T-helper 2 cell (primary cell): ENCODE measurements around the gene SULT1C3.

Experiments
- DNase-seq, 5 experiments: peaks; one replicate each; pipeline versions ENCODE4 v3.0.0 to v3.0.0-alpha.2; 2012 to 2022
- total RNA-seq, 2 donors: gene quantifications; one replicate each; lab custom pipeline; 2026; lab: John Stamatoyannopoulos, UW

Gene SULT1C3
- 0 reads per million in 2 donors for total RNA-seq

DNA sequence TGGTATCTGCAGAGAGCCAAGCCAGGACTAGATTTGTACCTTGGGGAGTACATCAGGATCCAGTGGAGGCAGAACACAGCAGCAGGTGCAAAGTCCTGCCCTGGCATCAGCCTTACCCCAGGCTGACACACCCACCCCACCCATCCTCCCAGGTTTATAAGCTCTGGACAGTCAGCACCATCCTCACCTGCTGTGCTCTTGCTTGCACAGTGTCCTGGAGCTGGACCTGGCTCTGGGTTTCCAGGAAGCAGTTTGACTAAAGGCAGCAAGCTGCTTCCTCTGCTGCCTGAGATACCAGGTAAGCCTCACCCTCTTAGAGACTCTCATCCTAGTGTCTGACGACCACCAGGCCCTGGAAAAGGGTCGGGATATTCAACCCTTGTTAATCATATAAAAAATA lies at the start of gene SULT1C3:
SULT1C3 (plus strand) TSS at position 183 of the 400 bp plus-strand sequence. CDS start 7,227 bp downstream, outside the sequence.
- DNase-seq: no peak

DNA sequence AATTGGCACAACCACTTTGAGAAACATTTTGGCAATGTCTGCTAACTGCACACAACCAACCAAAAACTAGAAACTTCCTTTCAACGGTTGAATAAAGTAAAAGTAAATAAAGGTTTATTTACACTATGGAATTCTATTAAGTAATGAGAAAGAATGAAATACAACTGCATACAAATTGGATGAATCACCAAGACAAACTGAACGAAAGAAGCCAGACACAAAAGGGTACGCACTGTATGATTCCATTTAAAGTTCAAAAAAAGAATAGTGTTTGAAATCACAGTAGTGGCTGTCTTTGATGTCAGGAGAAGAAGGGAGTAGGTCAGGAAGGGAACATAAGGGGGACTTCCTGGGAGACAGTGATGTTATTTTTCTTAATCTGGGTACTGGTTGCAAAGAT lies 46.5 kb upstream of the SULT1C3 start:
- no peak for DNase-seq

DNA sequence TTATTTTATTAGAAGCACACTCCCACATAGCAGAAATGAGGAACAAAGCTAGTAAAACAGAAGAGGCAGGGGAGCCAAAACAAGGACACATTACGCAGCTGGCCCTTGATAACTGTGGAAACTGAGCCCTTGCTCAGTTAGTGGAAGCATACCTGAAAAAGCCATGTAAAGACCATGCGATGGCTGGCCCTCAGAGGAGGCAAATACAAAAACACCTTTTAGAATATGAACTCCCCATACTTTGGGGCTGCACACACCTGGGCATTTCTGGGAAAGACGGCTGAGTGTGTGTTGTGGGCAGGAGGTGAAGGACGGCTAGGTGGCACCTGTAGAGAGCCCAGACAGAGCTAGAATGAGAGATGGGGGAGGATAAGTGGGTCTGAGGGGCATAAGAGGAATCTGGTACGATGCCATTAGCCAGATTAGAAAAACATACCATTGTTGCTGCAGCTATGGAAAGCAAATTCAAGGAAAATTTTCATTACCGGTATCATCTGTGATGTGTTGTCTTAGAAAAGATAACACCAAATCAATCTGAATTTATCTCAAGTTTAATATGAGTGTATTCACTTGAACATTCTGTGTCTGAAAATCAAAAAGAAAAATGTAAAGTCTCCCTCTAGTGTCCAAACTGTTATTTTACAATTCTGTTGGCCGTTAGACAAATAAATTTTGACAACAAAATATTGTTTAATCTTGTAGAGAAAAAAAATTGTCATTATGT lies 45.2 kb upstream of the SULT1C3 start:
- no peak for DNase-seq

DNA sequence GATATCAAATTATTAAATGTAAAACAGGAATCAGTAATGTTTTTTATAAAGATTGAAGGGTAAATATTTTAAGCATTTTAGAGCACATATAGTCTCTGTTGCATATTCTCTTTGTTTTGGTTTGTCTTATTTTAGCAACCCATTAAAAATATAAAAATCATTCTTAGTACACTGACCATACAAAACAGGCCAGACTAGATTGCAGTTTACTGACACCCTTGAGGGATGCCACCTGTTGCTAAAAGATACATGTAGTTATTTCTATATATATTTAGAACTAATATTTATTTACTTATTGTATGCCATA lies 44.7 kb upstream of the SULT1C3 start:
- DNase-seq: no peak

DNA sequence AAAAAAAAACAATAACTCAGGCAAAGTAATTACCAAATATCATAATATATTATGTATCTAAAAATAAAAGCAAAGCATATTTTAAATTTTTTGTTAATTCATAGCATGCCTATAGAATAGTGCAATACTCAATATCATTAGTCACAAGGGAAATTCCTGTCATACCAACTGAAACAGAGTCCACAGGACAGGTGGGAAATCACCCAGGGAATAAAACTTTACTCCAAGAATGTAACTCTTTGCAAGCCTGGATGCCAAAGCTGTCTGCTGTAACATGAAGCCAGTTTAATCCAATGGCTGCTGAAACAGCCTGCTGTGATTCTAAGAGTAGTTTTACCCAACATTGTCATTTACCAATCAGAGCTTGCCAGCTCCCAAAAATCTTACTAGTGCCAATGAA lies 40.0 kb upstream of the SULT1C3 start:
- DNase-seq: no peak

DNA sequence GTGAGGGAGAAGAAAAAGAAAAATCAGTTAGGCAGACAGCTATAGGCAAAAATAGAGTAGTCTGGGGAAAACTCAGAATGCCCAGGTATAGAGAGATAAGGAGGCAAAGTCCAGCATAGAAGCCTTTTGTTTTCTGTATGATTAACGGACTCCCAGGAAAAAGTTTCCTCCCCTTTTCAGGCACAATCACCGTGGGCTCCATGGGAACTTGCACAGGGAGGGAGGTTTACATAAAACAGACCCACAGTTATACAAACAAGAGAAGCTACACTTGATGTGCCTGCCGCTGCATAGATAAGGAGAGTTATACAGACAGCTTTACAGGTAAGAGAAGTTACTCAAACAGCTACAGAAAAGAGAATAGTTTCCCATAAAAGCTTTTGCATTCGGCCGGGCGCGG lies 39.2 kb upstream of the SULT1C3 start:
- DNase-seq: no peak

DNA sequence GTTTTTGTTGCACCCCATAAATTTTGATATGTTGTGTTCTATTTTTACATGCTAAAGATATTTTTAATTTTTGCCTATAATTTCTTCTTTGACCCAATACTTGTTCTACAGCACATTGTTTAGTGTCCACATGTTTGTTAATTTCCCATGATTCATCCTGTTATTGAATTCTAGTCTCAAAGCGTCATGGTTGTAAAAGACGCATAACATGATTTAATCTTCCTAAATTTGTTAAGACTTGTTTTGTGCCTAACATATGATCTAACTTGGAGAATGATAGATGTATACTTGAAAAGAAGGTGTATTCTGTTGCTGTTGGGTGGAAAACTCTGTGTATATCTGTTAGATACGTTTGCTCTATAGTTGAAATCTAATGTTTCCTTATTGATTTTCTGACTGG lies 27.1 kb upstream of the SULT1C3 start:
- no peak for DNase-seq

DNA sequence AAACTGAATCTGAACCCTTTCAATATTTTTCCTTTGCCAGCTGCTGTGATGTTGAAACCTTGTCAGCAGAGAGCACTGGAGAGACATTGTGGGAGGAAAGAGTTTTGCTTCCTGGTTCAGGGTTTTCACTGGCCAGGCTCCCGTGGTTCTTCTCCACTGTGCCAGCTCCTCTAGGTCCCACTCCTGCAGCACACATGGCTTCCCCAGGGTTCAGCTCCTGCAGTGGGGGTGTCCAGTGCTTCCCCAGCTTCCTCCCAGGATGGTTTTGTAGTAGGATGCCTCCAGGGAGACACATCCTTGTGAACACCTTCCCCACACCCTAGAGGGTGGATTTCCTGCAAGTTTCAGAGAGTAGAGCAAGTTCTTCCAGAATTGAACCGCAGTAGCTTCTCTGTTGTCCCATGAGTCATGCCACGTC lies 24.0 kb upstream of the SULT1C3 start:
- DNase-seq: no peak

DNA sequence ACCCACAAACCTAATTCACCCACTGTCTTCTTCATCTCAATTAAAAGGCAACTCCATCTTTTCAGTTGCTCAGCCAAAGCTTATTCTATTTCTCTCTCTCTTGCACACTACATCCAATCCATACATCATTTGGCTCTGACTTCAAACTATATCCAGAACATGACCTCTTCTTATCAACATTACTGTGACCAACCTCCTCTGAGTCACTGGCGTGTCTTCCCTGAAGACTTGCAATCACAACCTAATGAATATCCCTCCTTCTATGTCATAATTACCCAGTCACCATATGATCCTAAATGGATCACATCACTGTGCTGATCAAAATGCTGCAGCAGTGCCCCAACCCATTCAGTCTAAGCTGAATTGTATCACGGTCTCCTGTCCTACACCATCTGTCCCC lies 22.6 kb upstream of the SULT1C3 start:
- no peak for DNase-seq

DNA sequence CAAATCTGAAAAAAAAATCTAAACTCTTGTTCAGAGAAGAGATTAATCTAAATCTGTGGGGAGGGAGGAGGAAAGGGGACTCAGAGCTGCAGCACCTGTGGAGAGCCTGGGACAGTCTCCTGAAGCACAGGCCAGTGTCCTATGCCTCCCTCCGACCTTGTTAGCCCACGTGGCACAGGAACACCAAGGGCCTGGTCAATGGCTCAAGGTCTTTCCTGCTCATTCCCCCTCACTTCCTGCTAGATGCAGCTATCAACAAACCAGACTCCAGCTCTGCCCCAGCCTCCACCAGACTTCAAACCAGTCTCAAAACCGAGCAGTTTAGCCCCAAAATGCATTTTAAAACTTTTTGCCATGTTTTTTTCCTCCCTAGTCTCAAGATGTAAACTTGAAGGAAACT lies 20.1 kb upstream of the SULT1C3 start:
- no peak for DNase-seq

DNA sequence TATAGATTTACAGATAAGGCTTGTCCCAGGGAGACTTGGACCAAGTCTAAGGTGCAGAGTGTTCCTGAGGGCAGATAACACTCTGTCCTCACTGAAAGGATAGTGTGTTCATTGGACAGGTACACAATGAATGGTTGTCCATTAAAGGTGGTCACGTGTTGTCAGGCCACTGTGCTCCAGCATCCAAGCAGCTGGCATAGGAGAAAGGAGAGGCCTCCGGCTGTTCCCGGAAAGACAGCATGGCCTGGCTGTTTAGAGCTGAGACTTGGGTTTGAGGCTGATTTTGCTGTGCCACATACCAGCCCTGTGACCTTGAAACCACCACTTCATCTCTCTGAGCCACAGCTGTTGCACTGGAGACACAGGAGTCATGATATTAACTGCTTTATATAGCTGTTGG lies 19.6 kb upstream of the SULT1C3 start:
- DNase-seq: no peak

DNA sequence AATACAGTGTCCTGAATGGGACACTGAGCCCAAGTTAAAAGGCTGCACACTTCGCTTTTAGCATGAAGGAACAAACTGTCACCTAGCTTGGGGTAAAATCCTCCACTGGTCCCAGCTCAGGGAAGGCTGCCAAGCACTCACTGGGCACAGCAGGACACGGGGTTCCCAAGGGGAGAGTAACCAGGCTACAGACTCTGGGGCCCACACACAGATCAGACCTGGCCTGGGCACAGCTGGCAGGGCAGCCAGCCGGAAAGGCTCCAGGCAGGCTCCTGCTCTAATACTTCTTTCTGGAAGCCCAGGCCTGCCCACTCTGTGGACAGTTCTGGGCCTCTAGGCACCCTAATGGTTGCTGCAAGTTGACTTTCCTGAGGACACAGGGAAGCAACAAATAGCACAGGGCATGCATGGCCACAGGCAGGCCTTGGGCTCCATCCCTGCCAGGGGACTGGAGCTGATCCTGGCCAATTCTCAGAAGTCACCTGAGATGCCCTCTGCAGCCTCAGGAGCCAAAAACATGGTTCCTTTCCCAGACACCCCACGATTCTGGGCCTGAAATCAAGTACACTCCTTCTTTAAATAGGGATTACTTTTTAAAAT lies 18.7 kb upstream of the SULT1C3 start:
- no peak for DNase-seq

DNA sequence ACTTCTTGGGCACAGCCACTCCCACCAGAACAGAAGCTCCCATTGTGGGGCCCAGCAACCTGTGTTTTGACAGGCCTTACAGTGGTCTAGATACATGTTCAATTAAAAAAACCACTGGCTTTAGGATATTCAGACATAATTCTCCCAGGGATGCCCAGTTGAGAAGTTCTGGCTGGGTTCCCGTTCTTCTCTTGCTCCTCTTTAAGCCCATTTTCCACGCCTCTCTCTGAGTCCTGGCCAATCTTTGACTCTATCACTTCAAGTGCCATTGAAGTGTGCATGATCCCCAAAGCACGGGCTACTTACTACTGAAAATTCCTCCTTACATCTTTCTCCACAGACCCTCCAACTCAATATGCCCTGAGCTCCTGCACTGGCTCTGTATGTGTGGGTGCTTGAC lies 17.5 kb upstream of the SULT1C3 start:
- no peak for DNase-seq

DNA sequence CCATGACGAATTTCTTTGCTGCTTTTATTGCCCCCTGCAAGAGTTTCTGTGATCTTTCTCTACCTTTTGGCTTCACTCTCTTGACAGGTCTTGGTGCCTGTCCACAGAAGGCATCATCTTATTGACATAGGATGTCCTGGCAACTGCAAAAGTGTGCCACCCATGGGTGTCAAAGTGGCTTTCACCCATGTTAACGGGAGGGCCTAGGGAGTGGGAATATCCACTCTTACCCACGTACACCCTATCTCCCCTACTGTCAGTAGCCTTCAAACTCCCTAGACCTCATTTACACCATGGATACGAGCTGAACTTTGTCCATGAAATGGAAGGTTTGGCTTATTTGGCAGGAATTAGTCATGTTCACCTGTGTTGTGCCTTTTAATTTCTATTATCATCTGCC lies 16.2 kb upstream of the SULT1C3 start:
- DNase-seq: no peak

DNA sequence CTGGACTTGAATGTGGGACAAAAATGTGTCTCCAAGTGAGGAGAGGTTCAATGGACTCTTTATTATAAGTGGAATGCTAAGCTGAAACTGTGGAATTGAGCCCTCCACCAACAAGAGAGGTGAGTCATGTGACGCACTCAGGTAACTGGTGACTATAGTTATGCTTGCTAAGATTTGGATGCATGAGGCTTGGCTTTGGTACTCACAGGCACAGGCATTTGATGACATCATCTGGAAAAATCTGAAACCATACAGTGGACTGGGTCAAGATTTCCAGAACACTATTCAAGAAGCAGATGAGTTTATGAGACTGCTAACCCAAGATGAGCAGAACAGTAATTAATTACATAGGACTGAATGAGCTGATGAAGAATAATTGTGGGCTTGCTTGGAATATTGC lies 15.7 kb upstream of the SULT1C3 start:
- no peak for DNase-seq

DNA sequence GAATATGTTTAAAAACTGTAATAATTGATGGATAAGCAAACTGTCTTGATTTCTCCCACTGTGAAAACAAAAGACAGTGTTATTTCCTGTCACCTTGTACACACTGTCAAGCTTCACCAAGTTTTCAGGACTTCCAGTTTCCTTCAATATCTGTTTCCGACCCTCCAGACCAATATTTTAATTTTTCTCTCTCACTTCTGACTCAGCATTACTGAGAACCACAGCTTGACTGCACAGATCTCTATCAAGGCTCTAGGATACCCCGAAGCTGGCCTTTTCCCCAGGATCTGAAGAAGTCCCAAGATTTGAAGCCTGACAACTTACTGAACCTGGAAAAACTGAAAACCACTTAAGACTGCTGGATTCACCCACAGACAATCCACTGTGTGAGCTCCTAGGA lies 13.2 kb upstream of the SULT1C3 start:
- DNase-seq: no peak

DNA sequence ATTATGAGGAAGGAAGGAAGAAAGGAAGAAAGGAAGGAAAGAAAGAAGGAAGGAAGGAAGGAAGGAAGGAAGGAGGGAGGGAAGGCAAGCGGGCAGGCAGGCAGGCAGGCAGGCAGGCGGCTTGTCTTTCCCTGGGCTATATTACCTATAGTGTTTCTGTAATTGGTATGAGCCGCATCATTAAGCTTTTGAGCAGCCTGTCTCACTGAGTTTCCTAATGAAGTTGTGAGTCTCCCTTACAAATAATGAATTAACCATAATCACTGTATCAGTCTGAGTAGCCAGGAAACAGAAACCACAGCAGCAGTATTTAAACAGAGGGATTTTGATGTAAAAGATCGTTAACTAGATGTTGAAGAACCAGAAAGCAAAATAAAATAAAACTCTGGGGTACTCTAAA lies 11.8 kb upstream of the SULT1C3 start:
- DNase-seq: no peak

DNA sequence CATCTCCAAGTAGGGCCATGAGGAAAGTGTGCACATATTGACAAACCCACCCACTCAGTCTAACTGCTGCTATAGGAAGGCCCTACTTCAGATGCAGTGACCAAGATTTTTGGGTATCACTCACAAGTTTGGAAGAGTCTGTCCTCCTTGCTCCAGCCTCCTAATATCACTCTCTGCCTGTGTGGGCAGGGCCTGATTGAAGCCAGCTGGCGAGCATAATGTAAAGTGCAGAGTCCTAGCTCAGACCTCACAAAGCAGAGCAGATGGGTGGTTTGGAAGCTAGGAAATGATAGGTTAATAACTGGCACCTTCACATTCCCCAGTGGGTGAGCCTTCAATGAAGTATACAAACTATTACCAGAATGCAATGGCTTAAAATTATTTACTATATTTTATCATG lies 11.2 kb upstream of the SULT1C3 start:
- no peak for DNase-seq

DNA sequence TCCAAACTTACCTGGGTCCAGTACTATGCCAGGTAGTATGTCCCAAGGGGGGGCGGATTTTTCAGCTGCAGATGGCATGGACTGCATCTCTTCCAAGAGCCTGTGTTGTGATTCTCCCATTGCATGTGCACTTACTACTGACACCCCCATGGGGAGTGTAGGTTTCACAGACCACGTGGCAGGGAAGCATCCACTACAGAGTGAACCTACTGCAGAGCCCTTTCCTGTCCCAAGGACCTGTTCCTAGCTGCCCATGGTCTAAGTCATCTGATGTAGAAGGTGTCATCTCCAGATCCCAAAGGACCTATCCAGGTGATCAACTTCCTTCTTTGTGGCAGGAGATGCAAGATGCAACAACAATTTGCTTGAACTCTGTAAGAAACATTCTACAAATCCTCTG lies 9.9 kb upstream of the SULT1C3 start:
- DNase-seq: no peak

DNA sequence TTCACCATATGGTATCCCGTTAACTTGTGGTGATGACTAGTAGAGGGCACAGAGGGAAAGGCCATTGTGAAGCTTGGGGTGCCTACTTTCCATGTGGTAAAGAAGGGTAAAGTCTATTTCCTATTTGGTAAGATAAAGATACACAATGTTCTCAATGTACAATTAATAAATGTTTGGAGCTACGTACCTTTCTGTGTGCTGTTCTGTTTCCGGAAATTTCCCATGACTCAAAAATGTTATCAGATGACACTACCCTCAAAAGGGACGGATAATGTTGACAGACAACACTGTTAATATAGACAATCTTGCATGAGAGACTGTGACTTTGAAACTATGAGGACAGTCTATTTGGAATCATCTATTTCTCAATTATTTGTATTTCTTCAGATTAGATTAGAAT lies 4.2 kb upstream of the SULT1C3 start:
- DNase-seq: no peak

DNA sequence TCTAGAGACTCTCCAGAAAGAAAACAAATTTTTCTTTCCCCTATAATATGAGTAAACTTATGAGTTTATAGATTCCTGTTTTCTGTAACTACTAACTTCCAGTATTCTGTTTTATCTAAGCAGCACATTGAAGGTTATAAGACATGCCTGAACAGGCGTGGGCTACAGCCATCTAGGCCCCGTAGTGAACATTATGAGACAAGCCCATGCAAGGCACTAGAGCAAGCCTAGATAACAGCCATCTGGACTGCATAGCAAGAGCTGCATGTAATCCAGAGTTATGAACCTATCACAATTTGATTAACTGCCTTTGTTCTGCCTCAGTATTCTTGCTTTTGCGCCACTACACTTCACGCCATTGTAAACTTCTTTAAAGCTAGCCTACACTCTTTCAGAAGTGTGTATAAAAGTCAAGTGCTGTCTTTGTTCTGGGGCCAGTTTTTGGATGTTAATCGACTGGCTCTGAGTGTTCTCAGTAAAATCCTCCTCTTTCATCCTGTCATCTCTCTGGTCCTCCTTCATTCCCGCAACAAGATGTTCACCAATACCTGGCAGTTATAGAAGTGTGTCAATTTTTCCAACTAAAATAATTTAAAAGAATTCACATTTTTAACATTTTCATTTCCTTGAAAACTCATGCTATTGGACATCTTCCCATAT lies 3.0 kb upstream of the SULT1C3 start:
- no peak for DNase-seq

DNA sequence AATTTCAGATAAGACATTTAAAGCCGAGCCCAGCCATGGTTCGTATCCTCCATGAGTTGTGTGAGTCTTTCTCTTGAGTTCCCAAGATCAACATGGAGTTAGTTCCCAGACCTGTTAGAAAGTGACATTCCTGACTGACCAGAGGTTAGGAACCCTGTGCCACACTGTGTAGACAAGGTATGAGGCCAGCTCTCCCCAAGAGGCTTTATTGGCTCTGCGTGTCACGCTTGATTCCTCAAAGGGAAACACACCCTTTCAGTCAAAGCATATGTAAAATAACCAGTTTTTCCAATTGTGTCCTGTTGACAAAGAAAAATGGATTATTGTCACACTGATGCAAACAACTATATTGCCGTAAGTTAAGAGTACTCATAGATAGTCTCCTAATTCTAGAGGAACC lies 1.2 kb downstream of the SULT1C3 start:
- DNase-seq: no peak

DNA sequence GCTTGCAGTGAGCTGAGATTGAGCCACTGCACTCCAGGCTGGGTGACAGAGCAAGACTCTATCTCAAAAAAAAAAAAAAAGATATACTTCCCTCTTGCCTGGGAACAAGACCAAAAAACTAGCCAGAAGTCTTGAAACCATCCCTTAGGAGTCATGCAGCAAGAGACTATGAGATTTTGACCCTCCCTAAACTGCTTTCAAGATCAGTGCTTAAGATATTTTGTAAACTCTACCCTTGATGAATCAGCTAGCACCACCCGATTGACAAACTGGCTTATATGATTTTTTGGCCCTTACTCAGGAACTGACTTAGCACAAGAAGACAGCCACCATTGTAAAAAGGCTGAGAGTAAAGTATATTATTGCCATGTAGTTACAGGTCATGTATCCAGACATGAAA lies 3.8 kb downstream of the SULT1C3 start:
- no peak for DNase-seq

DNA sequence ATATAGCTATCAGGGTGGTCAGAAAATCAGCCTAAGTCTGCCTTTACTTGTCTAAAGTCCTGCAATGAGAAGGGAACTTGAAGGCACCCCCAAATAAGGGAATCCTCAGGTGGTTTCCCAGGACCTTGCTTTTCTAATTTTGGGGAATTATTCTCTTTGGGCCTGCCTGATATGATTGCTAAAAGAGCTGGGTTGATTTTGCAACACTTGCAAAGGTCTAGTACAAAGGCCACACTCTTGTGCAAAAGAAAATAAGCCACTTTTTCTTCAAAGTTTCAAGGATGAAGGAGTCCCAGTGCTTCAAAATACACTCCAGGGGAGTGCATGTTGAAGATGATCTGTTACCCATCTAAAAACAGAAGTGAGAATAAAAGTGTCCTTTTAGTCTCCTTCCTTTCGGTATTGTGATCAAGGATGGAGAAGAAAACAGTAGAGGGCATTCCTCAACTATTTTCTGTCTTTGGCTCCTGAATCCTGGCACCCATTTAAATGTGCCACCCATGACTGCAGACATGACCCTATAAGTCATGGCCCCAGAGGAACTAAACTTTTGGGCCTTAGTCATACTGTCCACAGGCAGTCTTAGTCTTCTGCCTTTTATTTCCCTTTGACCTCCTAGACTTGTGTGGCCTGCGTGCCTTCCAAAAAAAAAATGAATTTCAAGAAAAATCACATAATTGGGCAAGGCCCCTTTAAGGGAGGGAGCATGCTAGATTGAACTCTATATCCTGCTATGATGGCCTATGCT lies 5.1 kb downstream of the SULT1C3 start:
- no peak for DNase-seq
